Panc1 (cell line): ENCODE results near the gene RAB43.

ENCODE experiments used
- CTCF ChIP-seq: fragments of 450-650 bp; IDR thresholded peaks from 2 replicates; pipeline ENCODE4 v1.5.1; 2017; ENCODE audit warnings: mild to moderate bottlenecking
- SIN3A ChIP-seq: IDR thresholded peaks from 2 replicates; pipeline ENCODE4 v1.6.1; 2012; ENCODE audit warnings: low read depth, mild to moderate bottlenecking, low read length, moderate library complexity, borderline replicate concordance; ENCODE audit not compliant: insufficient read depth

GRCh38 chr3:129059311-129059958, 62.2 kb downstream of the RAB43 start:
- TF ChIP-seq CTCF (no peak), SIN3A (no peak)
